ENCODE measurements around the gene ZFYVE16. TPM values are rescaled to one million over a fixed set of nuclear protein-coding genes. Genes with fewer than 3 reads are reported as not detected.

The ZFYVE16 gene
- total RNA-seq: 10 to 100 TPM; 20.6 to 42.2 (median 36.5) TPM

DNA sequence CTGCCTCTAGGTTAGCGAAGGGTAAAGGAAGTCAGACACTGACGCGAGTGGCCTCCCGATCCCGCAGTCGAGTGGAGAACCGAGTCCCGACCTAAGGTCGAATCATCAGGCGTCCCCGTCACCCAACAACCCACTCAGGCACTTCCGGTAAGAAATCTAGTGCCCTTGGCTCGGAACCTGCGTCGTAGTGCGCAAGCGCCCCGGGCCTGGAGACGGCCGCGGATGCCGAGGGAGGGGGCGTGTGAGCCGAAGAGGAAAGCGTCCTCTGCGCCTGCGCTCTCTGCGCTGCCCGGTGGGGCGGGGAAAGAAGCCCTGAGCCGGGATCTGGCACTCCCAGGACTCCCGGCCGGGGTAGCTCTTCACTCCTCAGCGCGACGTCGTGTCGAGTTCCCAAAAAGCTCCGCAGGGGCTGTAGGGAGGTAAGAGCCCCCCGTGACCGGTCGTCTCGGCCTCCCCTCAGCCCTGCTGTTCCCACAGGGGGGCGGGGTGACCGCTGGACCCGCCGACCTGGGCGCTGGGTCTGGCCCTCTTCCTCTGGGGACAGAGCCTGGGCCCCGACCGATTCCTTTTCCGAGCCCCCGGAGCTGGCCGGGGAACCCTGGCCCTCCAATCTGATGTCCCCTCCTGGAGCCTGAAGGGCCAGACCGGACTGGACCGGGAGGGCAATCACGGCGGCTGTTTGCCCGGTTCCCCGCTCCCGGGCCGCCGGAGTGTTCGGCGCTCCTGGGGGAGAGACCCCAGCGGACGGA is at the start of gene ZFYVE16:
Gene ZFYVE16, plus strand, starts transcription at position 330 of the 749 bp plus-strand sequence. CDS start 26,084 bp downstream, outside the sequence.
- Histone ChIP-seq H3K27ac (peak within 1 kb of the TSS; percentile 90 to 97), H3K4me1 (replicated peaks in 1 of 2) (no peaks in the 10 kb centered on the region), H3K4me3 (peak within 1 kb of the TSS; percentile 66 to 89 (median 81))
- 0% methylated on average over 8 to 16 of the region's 66 CpGs; no CpG with 5 or more reads in 7 of the 10 experiments for WGBS, 10 experiments
- in situ Hi-C loops (cut with MboI; ENCODE audit: low pct_unique_long_range_greater_than_20kb in 2 of 9, low sequenced_read_pairs in 9 of 9, unreplicated experiment in 9 of 9): no loop called here
- ATAC-seq (replicated peaks in 6 of 8): peak; percentile 84 to 89 (median 86)

GRCh38 chr5:80360914-80361444 is 46.9 kb upstream of the ZFYVE16 start:
- no peak overlapping the region for H3K4me3 ChIP-seq
- ATAC-seq (replicated peaks in 6 of 8): no peak
- in situ Hi-C loops (cut with MboI; ENCODE audit: low pct_unique_long_range_greater_than_20kb in 2 of 9, low sequenced_read_pairs in 9 of 9, unreplicated experiment in 9 of 9): no loop called here
- no peaks in the 10 kb centered on the region for H3K4me1 ChIP-seq (replicated peaks in 1 of 2)
- H3K27ac ChIP-seq: no peak overlapping the region

- no peak for ATAC-seq (replicated peaks in 6 of 8)
- in situ Hi-C loops (cut with MboI; ENCODE audit: low pct_unique_long_range_greater_than_20kb in 2 of 9, low sequenced_read_pairs in 9 of 9, unreplicated experiment in 9 of 9): no loop called here
- Histone ChIP-seq H3K4me3 (no peak overlapping the region), H3K27ac (no peak overlapping the region), H3K4me1 (replicated peaks in 1 of 2) (no peaks in the 10 kb centered on the region)
- WGBS, 10 experiments: 22 to 100% (median 81%) methylated on average over 1 to 6 of the region's 6 CpGs; no CpG with 5 or more reads in 1 of the 10 experiments
Measured at GRCh38 chr5:80364892-80365291, 43.0 kb upstream of the ZFYVE16 start.

GRCh38 chr5:80368661-80369480 is 39.0 kb upstream of the ZFYVE16 start:
- Histone ChIP-seq H3K27ac (no peak overlapping the region), H3K4me1 (replicated peaks in 1 of 2) (peaks cover 0 to 6% of the 10 kb centered on the region in 2 donors), H3K4me3 (no peak overlapping the region)
- WGBS, 10 experiments: 2 to 90% (median 49%) methylated on average over 1 to 4 of the region's 4 CpGs
- in situ Hi-C loops (cut with MboI; ENCODE audit: low pct_unique_long_range_greater_than_20kb in 2 of 9, low sequenced_read_pairs in 9 of 9, unreplicated experiment in 9 of 9): no loop called here
- no peak for ATAC-seq (replicated peaks in 6 of 8)

GRCh38 chr5:80369521-80369920 is 38.3 kb upstream of the ZFYVE16 start:
- 55 to 89% (median 80%) methylated on average over 3 to 8 of the region's 8 CpGs; no CpG with 5 or more reads in 1 of the 10 experiments for WGBS, 10 experiments
- in situ Hi-C loops (cut with MboI; ENCODE audit: low pct_unique_long_range_greater_than_20kb in 2 of 9, low sequenced_read_pairs in 9 of 9, unreplicated experiment in 9 of 9): no loop called here
- H3K27ac ChIP-seq: no peak overlapping the region
- H3K4me1 ChIP-seq (replicated peaks in 1 of 2): peaks cover 0 to 6% of the 10 kb centered on the region in 2 donors
- no peak overlapping the region for H3K4me3 ChIP-seq
- no peak for ATAC-seq (replicated peaks in 6 of 8)

GRCh38 chr5:80370390-80370789 is 37.5 kb upstream of the ZFYVE16 start:
- no peak for ATAC-seq (replicated peaks in 6 of 8)
- WGBS, 10 experiments: 40 to 100% methylated on average over 1 of the region's 1 CpG; no CpG with 5 or more reads in 8 of the 10 experiments
- Histone ChIP-seq H3K4me1 (replicated peaks in 1 of 2) (peaks cover 0 to 6% of the 10 kb centered on the region in 2 donors), H3K27ac (no peak overlapping the region), H3K4me3 (no peak overlapping the region)
- in situ Hi-C loops (cut with MboI; ENCODE audit: low pct_unique_long_range_greater_than_20kb in 2 of 9, low sequenced_read_pairs in 9 of 9, unreplicated experiment in 9 of 9): no loop called here

- H3K4me3 ChIP-seq: no peak overlapping the region
- H3K4me1 ChIP-seq (replicated peaks in 1 of 2): peaks cover 0 to 6% of the 10 kb centered on the region in 2 donors
- 0 to 100% (median 71%) methylated on average over 1 of the region's 1 CpG; no CpG with 5 or more reads in 1 of the 10 experiments for WGBS, 10 experiments
- no peak for ATAC-seq (replicated peaks in 6 of 8)
- in situ Hi-C loops (cut with MboI; ENCODE audit: low pct_unique_long_range_greater_than_20kb in 2 of 9, low sequenced_read_pairs in 9 of 9, unreplicated experiment in 9 of 9): no loop called here
- no peak overlapping the region for H3K27ac ChIP-seq
Measured at GRCh38 chr5:80372780-80373179, 35.1 kb upstream of the ZFYVE16 start.

- 60 to 100% (median 91%) methylated on average over 1 to 3 of the region's 3 CpGs; no CpG with 5 or more reads in 1 of the 10 experiments for WGBS, 10 experiments
- H3K27ac ChIP-seq: no peak overlapping the region
- no peak overlapping the region for H3K4me3 ChIP-seq
- no peak for ATAC-seq (replicated peaks in 6 of 8)
- peaks cover 0 to 6% of the 10 kb centered on the region in 2 donors for H3K4me1 ChIP-seq (replicated peaks in 1 of 2)
- in situ Hi-C loops (cut with MboI; ENCODE audit: low pct_unique_long_range_greater_than_20kb in 2 of 9, low sequenced_read_pairs in 9 of 9, unreplicated experiment in 9 of 9): no loop called here
Measured at GRCh38 chr5:80374188-80374587, 33.7 kb upstream of the ZFYVE16 start.

DNA sequence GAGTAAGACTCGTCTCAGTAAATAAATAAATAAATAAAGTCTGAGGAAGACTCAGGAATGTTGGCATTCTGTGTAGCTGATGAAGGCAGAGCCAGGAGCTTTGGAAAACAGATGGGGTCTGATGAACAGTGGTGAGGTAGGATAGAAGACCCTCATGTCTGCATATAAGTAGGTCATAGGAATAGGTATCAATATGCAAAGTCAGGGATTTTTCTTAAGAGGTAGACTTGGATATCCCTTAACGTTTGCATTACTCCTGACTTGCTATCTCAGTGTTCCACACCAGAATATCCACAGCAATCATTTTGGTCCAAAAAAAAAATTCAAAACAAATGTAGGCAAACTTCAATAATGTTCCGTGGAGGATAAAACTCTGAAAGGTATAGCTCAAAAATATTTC is 31.3 kb upstream of the ZFYVE16 start:
- in situ Hi-C loops (cut with MboI; ENCODE audit: low pct_unique_long_range_greater_than_20kb in 2 of 9, low sequenced_read_pairs in 9 of 9, unreplicated experiment in 9 of 9): no loop called here
- H3K27ac ChIP-seq: no peak overlapping the region
- no peak for ATAC-seq (replicated peaks in 6 of 8)
- 40 to 96% (median 80%) methylated on average over 1 to 3 of the region's 3 CpGs; no CpG with 5 or more reads in 1 of the 10 experiments for WGBS, 10 experiments
- no peak overlapping the region for H3K4me3 ChIP-seq
- peaks cover 0 to 6% of the 10 kb centered on the region in 2 donors for H3K4me1 ChIP-seq (replicated peaks in 1 of 2)

DNA sequence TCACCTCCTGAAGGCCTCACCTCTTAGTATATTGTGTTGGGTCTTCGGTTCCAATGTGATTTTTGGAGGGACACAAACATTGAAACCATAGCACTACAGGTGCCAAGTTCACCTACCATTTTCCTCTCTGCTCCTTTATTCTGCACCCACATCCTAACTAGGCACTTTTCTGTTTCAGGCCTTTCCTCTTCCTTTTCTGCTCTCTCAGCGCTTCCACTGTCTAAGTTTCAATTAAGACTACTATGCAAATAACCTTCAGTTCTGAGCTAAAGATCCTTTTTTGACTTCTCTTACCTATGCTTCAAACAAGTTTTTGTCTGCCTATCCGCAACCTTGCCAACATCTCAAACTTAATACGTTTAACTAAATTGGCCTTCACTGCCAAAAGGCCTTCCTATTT is 25.4 kb upstream of the ZFYVE16 start:
- Histone ChIP-seq H3K4me3 (no peak overlapping the region), H3K4me1 (replicated peaks in 1 of 2) (no peaks in the 10 kb centered on the region), H3K27ac (no peak overlapping the region)
- ATAC-seq (replicated peaks in 6 of 8): no peak
- 42 to 94% (median 84%) methylated on average over 2 to 4 of the region's 4 CpGs for WGBS, 10 experiments
- in situ Hi-C loops (cut with MboI; ENCODE audit: low pct_unique_long_range_greater_than_20kb in 2 of 9, low sequenced_read_pairs in 9 of 9, unreplicated experiment in 9 of 9): no loop called here

GRCh38 chr5:80387063-80387768 is 20.6 kb upstream of the ZFYVE16 start:
- Histone ChIP-seq H3K27ac (no peak overlapping the region), H3K4me3 (no peak overlapping the region), H3K4me1 (replicated peaks in 1 of 2) (no peaks in the 10 kb centered on the region)
- no peak for ATAC-seq (replicated peaks in 6 of 8)
- in situ Hi-C loops (cut with MboI; ENCODE audit: low pct_unique_long_range_greater_than_20kb in 2 of 9, low sequenced_read_pairs in 9 of 9, unreplicated experiment in 9 of 9): no loop called here
- 0 to 100% (median 87%) methylated on average over 1 to 3 of the region's 3 CpGs; no CpG with 5 or more reads in 3 of the 10 experiments for WGBS, 10 experiments

- H3K4me1 ChIP-seq (replicated peaks in 1 of 2): no peaks in the 10 kb centered on the region
- 0 to 100% (median 79%) methylated on average over 2 to 5 of the region's 9 CpGs; no CpG with 5 or more reads in 3 of the 10 experiments for WGBS, 10 experiments
- in situ Hi-C loops (cut with MboI; ENCODE audit: low pct_unique_long_range_greater_than_20kb in 2 of 9, low sequenced_read_pairs in 9 of 9, unreplicated experiment in 9 of 9): no loop called here
Measured at GRCh38 chr5:80389580-80389979, 18.3 kb upstream of the ZFYVE16 start.

More at GRCh38 chr5:80389580-80389979, 18.3 kb upstream of the ZFYVE16 start:
- H3K27ac ChIP-seq: no peak overlapping the region
- ATAC-seq (replicated peaks in 6 of 8): no peak
- H3K4me3 ChIP-seq: no peak overlapping the region

All from motor neuron (in vitro differentiated cells).